H1 (cell line): Measurements from ENCODE around the gene GRK3.

Experiments used
- ASH2L ChIP-seq: fragments of 200-600, 300-600 bp; sonication (generic); IDR thresholded peaks from one replicate; pipeline ENCODE4 v1.7.1; 2017; ENCODE audit warnings: low read length
- CBX5 ChIP-seq: fragments of 300-800, 300-1000 bp; sonication (generic); IDR thresholded peaks from 2 replicates; pipeline ENCODE4 v1.7.1; 2016; ENCODE audit warnings: antibody characterized with exemption, low read length, low read depth
- CEBPB ChIP-seq: IDR thresholded peaks from 2 replicates; pipeline ENCODE4 v1.6.1; 2012; ENCODE audit warnings: low read depth, low read length
- EP300 ChIP-seq, 2 experiments: IDR thresholded peaks; 1 replicate in 1 of 2; 2 replicates in 1 of 2; pipeline ENCODE4 v1.6.1; 2011 to 2012; ENCODE audit warnings: low read depth in 2 of 2, low read length in 2 of 2, mild to moderate bottlenecking in 2 of 2, borderline replicate concordance in 1 of 2, inconsistent platforms in 1 of 2, moderate library complexity in 1 of 2
- EZH2 ChIP-seq: fragments of 200-600 bp; sonication (generic); IDR thresholded peaks from 2 replicates; pipeline ENCODE4 v1.7.1; 2012; ENCODE audit warnings: low read depth, mild to moderate bottlenecking, moderate library complexity, low read length, inconsistent platforms; ENCODE audit not compliant: severe bottlenecking
- POLR2A ChIP-seq, 2 experiments: IDR thresholded peaks; 1 replicate in 1 of 2; 2 replicates in 1 of 2; pipeline ENCODE4 v1.6.1; 2011; ENCODE audit warnings: low read depth in 2 of 2, low read length in 2 of 2, mild to moderate bottlenecking in 2 of 2; ENCODE audit errors: control extremely low read depth in 1 of 2
- POLR2AphosphoS5 ChIP-seq: IDR thresholded peaks from 2 replicates; pipeline ENCODE4 v1.6.1; 2011; ENCODE audit warnings: low read depth, low read length
- SP1 ChIP-seq: IDR thresholded peaks from 2 replicates; pipeline ENCODE4 v1.6.1; 2011; ENCODE audit warnings: low read depth, low read length
- TCF12 ChIP-seq: IDR thresholded peaks from 2 replicates; pipeline ENCODE4 v1.6.1; 2011; ENCODE audit warnings: low read depth, mild to moderate bottlenecking, low read length
- ZNF274 ChIP-seq: IDR thresholded peaks from 2 replicates; pipeline ENCODE4 v1.7.0; 2012; ENCODE audit warnings: low read length, borderline replicate concordance; ENCODE audit errors: extremely low read depth
- TF ChIP-seq, protein P1 (sequence below), 3 experiments: IDR thresholded peaks; 1 replicate in 2 of 3; 2 replicates in 1 of 3; pipeline versions ENCODE4 v1.5.1 to v1.6.1; 2011; ENCODE audit warnings: low read length in 3 of 3, mild to moderate bottlenecking in 3 of 3, inconsistent platforms in 2 of 3, low read depth in 1 of 3, moderate library complexity in 1 of 3; ENCODE audit not compliant: insufficient read depth in 1 of 3; ENCODE audit errors: control extremely low read depth in 1 of 3
- TF ChIP-seq, protein P2 (sequence below): IDR thresholded peaks from 2 replicates; pipeline ENCODE4 v1.6.1; 2012; ENCODE audit warnings: inconsistent platforms

DNA sequence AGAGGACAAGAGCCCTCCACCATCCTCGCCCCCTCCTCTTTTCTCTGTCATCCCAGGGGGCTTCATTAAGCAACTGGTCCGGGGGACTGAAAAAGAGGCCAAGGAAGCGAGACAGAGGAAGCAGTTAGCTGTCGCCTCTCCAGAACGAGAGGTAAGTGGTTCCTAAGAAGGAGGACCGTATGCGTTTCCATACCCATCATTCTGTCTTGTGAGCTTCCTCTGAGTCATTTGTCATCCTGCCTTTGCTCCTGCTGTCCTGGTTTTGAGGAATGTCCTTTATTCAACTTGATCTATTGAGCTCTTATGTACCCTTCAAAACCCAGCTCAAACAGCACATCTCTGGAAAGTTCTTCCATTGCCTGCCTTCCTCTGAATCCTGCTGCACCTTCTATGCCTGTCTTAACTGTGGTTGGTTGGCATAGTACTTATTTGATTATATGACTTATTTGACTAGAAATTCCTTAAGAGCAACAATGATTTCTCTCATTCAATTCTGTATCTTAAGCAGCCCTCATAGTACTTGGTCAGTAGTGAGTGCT, 198.8 kb downstream of the GRK3 start:
- TF ChIP-seq TCF12 (no peak), POLR2A (IDR thresholded peaks at IDR 0.05; ENCODE audit: control extremely low read depth in 1 of 2, low read depth in 2 of 2, low read length in 2 of 2) (no peak), ASH2L (no peak), CEBPB (no peak), ZNF274 (no peak), POLR2AphosphoS5 (no peak), EP300 (IDR thresholded peaks at IDR 0.05; ENCODE audit: borderline replicate concordance in 1 of 2, low read depth in 2 of 2, low read length in 2 of 2) (no peak), CBX5 (no peak), EZH2 (no peak), SP1 (no peak)
- TF ChIP-seq, protein P1, sequence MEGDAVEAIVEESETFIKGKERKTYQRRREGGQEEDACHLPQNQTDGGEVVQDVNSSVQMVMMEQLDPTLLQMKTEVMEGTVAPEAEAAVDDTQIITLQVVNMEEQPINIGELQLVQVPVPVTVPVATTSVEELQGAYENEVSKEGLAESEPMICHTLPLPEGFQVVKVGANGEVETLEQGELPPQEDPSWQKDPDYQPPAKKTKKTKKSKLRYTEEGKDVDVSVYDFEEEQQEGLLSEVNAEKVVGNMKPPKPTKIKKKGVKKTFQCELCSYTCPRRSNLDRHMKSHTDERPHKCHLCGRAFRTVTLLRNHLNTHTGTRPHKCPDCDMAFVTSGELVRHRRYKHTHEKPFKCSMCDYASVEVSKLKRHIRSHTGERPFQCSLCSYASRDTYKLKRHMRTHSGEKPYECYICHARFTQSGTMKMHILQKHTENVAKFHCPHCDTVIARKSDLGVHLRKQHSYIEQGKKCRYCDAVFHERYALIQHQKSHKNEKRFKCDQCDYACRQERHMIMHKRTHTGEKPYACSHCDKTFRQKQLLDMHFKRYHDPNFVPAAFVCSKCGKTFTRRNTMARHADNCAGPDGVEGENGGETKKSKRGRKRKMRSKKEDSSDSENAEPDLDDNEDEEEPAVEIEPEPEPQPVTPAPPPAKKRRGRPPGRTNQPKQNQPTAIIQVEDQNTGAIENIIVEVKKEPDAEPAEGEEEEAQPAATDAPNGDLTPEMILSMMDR (IDR thresholded peaks at IDR 0.05; ENCODE audit: control extremely low read depth in 1 of 3, insufficient read depth in 1 of 3, low read depth in 1 of 3, low read length in 3 of 3): no peak
- TF ChIP-seq, protein P2, sequence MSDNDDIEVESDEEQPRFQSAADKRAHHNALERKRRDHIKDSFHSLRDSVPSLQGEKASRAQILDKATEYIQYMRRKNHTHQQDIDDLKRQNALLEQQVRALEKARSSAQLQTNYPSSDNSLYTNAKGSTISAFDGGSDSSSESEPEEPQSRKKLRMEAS: no peak
